ENCODE data around the gene FGF18.

DNA sequence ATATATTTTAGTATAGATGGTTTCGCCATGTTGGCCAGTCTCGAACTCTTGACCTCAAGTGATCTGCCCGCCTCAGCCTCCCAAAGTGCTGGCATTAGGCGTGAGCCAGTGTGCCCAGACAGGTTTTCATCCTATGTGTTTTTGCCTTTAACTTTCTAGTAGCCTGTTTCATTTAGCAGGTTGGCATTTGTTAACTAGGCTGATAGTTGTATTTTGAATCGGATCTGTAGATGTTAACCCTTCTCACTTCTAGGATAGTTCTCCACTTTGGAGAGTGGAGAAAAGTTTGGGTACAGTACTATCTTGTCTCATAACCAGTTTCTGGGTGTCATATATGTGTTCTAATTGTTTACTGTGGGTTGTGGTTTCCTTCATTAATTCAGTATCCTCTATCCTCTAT, 7.3 kb upstream of the FGF18 start:
- TF ChIP-seq, protein P1, sequence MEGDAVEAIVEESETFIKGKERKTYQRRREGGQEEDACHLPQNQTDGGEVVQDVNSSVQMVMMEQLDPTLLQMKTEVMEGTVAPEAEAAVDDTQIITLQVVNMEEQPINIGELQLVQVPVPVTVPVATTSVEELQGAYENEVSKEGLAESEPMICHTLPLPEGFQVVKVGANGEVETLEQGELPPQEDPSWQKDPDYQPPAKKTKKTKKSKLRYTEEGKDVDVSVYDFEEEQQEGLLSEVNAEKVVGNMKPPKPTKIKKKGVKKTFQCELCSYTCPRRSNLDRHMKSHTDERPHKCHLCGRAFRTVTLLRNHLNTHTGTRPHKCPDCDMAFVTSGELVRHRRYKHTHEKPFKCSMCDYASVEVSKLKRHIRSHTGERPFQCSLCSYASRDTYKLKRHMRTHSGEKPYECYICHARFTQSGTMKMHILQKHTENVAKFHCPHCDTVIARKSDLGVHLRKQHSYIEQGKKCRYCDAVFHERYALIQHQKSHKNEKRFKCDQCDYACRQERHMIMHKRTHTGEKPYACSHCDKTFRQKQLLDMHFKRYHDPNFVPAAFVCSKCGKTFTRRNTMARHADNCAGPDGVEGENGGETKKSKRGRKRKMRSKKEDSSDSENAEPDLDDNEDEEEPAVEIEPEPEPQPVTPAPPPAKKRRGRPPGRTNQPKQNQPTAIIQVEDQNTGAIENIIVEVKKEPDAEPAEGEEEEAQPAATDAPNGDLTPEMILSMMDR (IDR thresholded peaks at IDR 0.05), result no peak
- TF ChIP-seq POLR2A (IDR thresholded peaks at IDR 0.05), result no peak

All from uterus (tissue), 2 donors.